ELR (cell line): ENCODE results near the gene TNFRSF6B.

Source experiments
- DNase-seq: peaks from one replicate; pipeline ENCODE4 v3.0.0-alpha.2; 2015; ENCODE audit warnings: low read depth

Gene TNFRSF6B

GRCh38 chr20:63739130-63740069 is 42.9 kb downstream of the TNFRSF6B start, which contains the start of gene SLC2A4RG:
Gene SLC2A4RG (plus strand): TSS chr20:63739776. CDS start chr20:63739913, 137 bp downstream.
- peak; percentile 87 for DNase-seq

GRCh38 chr20:63740070-63740626 is 43.7 kb downstream of the TNFRSF6B start:
- DNase-seq = peak; percentile 52

- peak; percentile 89 for DNase-seq
Measured at GRCh38 chr20:63740627-63741353, 44.3 kb downstream of the TNFRSF6B start.

- no peak for DNase-seq
Measured at GRCh38 chr20:63741354-63741675, 44.9 kb downstream of the TNFRSF6B start.

- DNase-seq = no peak
Measured at GRCh38 chr20:63741676-63742380, 45.4 kb downstream of the TNFRSF6B start.

GRCh38 chr20:63742381-63743024 is 46.1 kb downstream of the TNFRSF6B start:
- DNase-seq = no peak

GRCh38 chr20:63743210-63743970 is 46.9 kb downstream of the TNFRSF6B start:
- DNase-seq = no peak

GRCh38 chr20:63744158-63744557 is 47.7 kb downstream of the TNFRSF6B start:
- DNase-seq = no peak

GRCh38 chr20:63744574-63745423 is 48.3 kb downstream of the TNFRSF6B start:
- no peak for DNase-seq

- no peak for DNase-seq
Measured at GRCh38 chr20:63745424-63745805, 49.0 kb downstream of the TNFRSF6B start.

- no peak for DNase-seq
Measured at GRCh38 chr20:63745961-63746731, 49.7 kb downstream of the TNFRSF6B start.

- no peak for DNase-seq
Measured at GRCh38 chr20:63746751-63747315, 50.4 kb downstream of the TNFRSF6B start.

- no peak for DNase-seq
Measured at GRCh38 chr20:63747622-63748069, 51.2 kb downstream of the TNFRSF6B start.
